Keratinocyte (primary cell): Measurements from ENCODE around the gene TIMP2. TPM values are rescaled to one million over a fixed set of nuclear protein-coding genes. Genes with fewer than 3 reads are reported as not detected.

Experiments
- DNase-seq: peaks from one replicate; pipeline ENCODE4 v3.0.0-alpha.2; 2011; ENCODE audit warnings: low read depth, missing footprints, low spot score
- FAIRE-seq: peaks from 2 replicates; lab custom pipeline; 2011; peaks lifted over from hg19 to GRCh38; lab: Jason Lieb, UNC
- H2AFZ ChIP-seq: 2 replicates; pipeline ENCODE4 v1.6.0; 2012; ENCODE audit warnings: low read length, control low read depth, inconsistent platforms; ENCODE audit not compliant: control insufficient read depth
- H3K27ac ChIP-seq: 2 replicates; pipeline ENCODE4 v1.5.1; 2011; ENCODE audit warnings: low read length; ENCODE audit not compliant: control insufficient read depth, insufficient read depth
- H3K27me3 ChIP-seq: 3 replicates; pipeline ENCODE4 v1.6.0; 2011; ENCODE audit warnings: low read length; ENCODE audit not compliant: control insufficient read depth, insufficient read depth; ENCODE audit errors: extremely low read depth
- H3K36me3 ChIP-seq, 2 experiments: 2 replicates in 1 of 2; 3 replicates in 1 of 2; pipeline ENCODE4 v1.5.1; 2011; ENCODE audit warnings: low read length in 2 of 2, mild to moderate bottlenecking in 1 of 2; ENCODE audit not compliant: control insufficient read depth in 2 of 2, insufficient read depth in 2 of 2; ENCODE audit errors: extremely low read depth in 1 of 2
- H3K4me1 ChIP-seq: 3 replicates; pipeline ENCODE4 v1.5.1; 2011; ENCODE audit warnings: low read length; ENCODE audit not compliant: control insufficient read depth, insufficient read depth; ENCODE audit errors: extremely low read depth
- H3K4me2 ChIP-seq: 3 replicates; pipeline ENCODE4 v1.6.0; 2011; ENCODE audit warnings: low read depth, low read length; ENCODE audit not compliant: control insufficient read depth, insufficient read depth; ENCODE audit errors: extremely low read depth
- H3K4me3 ChIP-seq, 3 experiments: fragments of 200-600 bp in 1 of 3; sonication (generic) in 1 of 3; 2 replicates in 2 of 3; 3 replicates in 1 of 3; pipeline ENCODE4 v1.5.1; 2011 to 2016; ENCODE audit warnings: low read length in 3 of 3, mild to moderate bottlenecking in 3 of 3, control low read depth in 2 of 3, inconsistent platforms in 1 of 3, low read depth in 1 of 3, mixed read lengths in 1 of 3, mixed run types in 1 of 3, moderate library complexity in 1 of 3; ENCODE audit not compliant: control insufficient read depth in 2 of 3, insufficient read depth in 2 of 3; ENCODE audit errors: extremely low read depth in 1 of 3
- H3K79me2 ChIP-seq: 2 replicates; pipeline ENCODE4 v1.6.0; 2012; ENCODE audit warnings: low read length; ENCODE audit not compliant: control insufficient read depth, insufficient read depth
- H3K9ac ChIP-seq: 3 replicates; pipeline ENCODE4 v1.6.0; 2011; ENCODE audit warnings: low read length; ENCODE audit not compliant: control insufficient read depth, insufficient read depth; ENCODE audit errors: extremely low read depth
- H3K9me1 ChIP-seq: 3 replicates; pipeline ENCODE4 v1.6.0; 2011; ENCODE audit warnings: low read length; ENCODE audit not compliant: control insufficient read depth, insufficient read depth; ENCODE audit errors: extremely low read depth
- H3K9me3 ChIP-seq: 2 replicates; pipeline ENCODE4 v1.5.1; 2012; ENCODE audit warnings: low read depth, low read length; ENCODE audit not compliant: control insufficient read depth
- H4K20me1 ChIP-seq: 3 replicates; pipeline ENCODE4 v1.6.0; 2011; ENCODE audit warnings: low read length; ENCODE audit not compliant: control insufficient read depth, insufficient read depth; ENCODE audit errors: extremely low read depth
- EZH2 ChIP-seq: IDR thresholded peaks from one replicate; pipeline ENCODE4 v1.6.1; 2012; ENCODE audit warnings: inconsistent platforms, mild to moderate bottlenecking, low read length, moderate library complexity
- dilution Hi-C: fragments of 300-500 bp; cut with MboI; formaldehyde crosslinking; loops from one replicate; pipeline ENCODE4 v1.7.0; 2020; ENCODE audit warnings: low sequenced_read_pairs; ENCODE audit not compliant: extremely low pct_ligation_motif_present
- polyA plus RNA-seq, 5 experiments: library from polyadenylated mRNA; depleted of rRNA in 3 of 5; stranded (reverse) in 3 of 5; stranded (forward) in 1 of 5; unstranded in 1 of 5; fragments of >200 nt; gene quantifications; 1 replicate in 1 of 5; 2 replicates in 3 of 5; 3 replicates in 1 of 5; pipeline versions ENCODE4 v1.2.1 to v1.2.3, GENCODE V29; 2011 to 2012; ENCODE audit warnings: missing spikeins in 2 of 5, low read depth in 1 of 5, low replicate concordance in 1 of 5
- TF ChIP-seq, protein P1 (sequence below), 3 experiments: IDR thresholded peaks in 1 of 3; conservative IDR thresholded peaks in 1 of 3; optimal IDR thresholded peaks in 1 of 3; 2 replicates in 2 of 3; 3 replicates in 1 of 3; pipeline versions ENCODE3 to v1.5.1; 2011; ENCODE audit warnings: low read length in 3 of 3, mild to moderate bottlenecking in 3 of 3, moderate library complexity in 2 of 3, control low read depth in 1 of 3, inconsistent platforms in 1 of 3; ENCODE audit not compliant: insufficient read depth in 2 of 3; ENCODE audit errors: extremely low read depth in 1 of 3

Gene TIMP2
- polyA plus RNA-seq, 1 donor (not counting 4 experiments of a cell fraction or from before 2014, with no cell fraction given): 1.2 TPM

DNA sequence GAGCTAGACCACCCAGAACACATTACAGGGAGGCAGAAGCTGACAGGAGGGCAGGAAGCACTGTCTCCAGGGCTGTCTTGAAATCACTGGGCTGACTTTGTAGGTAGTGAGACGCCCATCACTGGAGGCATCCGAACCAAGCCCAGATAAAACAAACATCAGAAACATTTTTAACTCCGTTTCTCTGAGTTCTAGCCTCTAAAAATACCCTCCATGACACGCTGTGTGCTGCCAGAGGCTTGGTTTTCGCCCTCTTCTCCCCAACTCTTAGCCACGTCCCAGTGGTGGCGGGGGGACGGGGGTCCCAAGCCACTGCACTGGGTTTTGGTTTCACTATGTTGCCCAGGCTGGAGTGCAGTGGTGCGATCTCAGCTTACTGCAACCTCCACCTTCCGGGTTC lies 23.4 kb downstream of the TIMP2 start:
- H3K27me3 ChIP-seq: peaks cover 20% of the 10 kb centered on the region
- DNase-seq (no peak), FAIRE-seq (no peak)
- dilution Hi-C loops: no loop called here
- H4K20me1 ChIP-seq: no peaks in the 10 kb centered on the region
- H3K9me3 ChIP-seq: no peaks in the 10 kb centered on the region
- H2AFZ ChIP-seq: no peak overlapping the region
- H3K27ac ChIP-seq: no peak overlapping the region
- H3K36me3 ChIP-seq: no peaks in the 10 kb centered on the region
- H3K4me1 ChIP-seq: no peaks in the 10 kb centered on the region
- no peaks in the 10 kb centered on the region for H3K79me2 ChIP-seq
- H3K4me3 ChIP-seq: no peak overlapping the region
- no peak for TF ChIP-seq EZH2
- TF ChIP-seq, protein P1, sequence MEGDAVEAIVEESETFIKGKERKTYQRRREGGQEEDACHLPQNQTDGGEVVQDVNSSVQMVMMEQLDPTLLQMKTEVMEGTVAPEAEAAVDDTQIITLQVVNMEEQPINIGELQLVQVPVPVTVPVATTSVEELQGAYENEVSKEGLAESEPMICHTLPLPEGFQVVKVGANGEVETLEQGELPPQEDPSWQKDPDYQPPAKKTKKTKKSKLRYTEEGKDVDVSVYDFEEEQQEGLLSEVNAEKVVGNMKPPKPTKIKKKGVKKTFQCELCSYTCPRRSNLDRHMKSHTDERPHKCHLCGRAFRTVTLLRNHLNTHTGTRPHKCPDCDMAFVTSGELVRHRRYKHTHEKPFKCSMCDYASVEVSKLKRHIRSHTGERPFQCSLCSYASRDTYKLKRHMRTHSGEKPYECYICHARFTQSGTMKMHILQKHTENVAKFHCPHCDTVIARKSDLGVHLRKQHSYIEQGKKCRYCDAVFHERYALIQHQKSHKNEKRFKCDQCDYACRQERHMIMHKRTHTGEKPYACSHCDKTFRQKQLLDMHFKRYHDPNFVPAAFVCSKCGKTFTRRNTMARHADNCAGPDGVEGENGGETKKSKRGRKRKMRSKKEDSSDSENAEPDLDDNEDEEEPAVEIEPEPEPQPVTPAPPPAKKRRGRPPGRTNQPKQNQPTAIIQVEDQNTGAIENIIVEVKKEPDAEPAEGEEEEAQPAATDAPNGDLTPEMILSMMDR (optimal IDR thresholded peaks at IDR 0.05 in 1 of 3, IDR thresholded peaks at IDR 0.05 in 1 of 3, conservative IDR thresholded peaks at IDR 0.05 in 1 of 3; ENCODE audit: extremely low read depth in 1 of 3, insufficient read depth in 2 of 3, low read length in 3 of 3): no peak
- no peak overlapping the region for H3K4me2 ChIP-seq
- H3K9me1 ChIP-seq: no peaks in the 10 kb centered on the region
- H3K9ac ChIP-seq: no peak overlapping the region

DNA sequence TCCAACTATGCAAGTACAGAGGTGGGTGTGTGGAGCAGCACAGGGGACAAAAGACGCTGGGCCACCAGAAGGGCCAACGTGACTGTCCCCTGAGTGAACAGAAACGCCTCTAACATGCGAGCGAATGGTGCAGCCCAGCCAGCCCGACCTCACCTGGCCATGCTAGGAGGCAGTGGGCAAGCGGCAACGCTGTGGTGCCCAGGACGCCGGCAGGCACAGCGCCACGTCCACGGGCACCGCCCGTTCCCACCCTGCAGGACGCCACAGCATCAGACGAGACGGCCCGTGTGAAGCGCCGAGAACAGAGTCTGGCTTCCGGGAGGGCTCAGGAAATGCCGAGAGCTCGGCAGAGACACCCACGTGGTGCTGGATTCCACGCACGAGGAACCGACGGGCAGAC lies 24.4 kb downstream of the TIMP2 start:
- Histone ChIP-seq H3K4me1 (no peaks in the 10 kb centered on the region), H4K20me1 (no peaks in the 10 kb centered on the region), H3K9me1 (no peaks in the 10 kb centered on the region), H3K27ac (no peak overlapping the region), H3K27me3 (peaks cover 22% of the 10 kb centered on the region), H3K9me3 (no peaks in the 10 kb centered on the region), H2AFZ (no peak overlapping the region), H3K79me2 (no peaks in the 10 kb centered on the region), H3K4me3 (no peak overlapping the region), H3K4me2 (no peak overlapping the region), H3K9ac (no peak overlapping the region), H3K36me3 (no peaks in the 10 kb centered on the region)
- dilution Hi-C loops: no loop called here
- FAIRE-seq: no peak
- DNase-seq: no peak
- TF ChIP-seq EZH2: no peak
- TF ChIP-seq, protein P1 (optimal IDR thresholded peaks at IDR 0.05 in 1 of 3, IDR thresholded peaks at IDR 0.05 in 1 of 3, conservative IDR thresholded peaks at IDR 0.05 in 1 of 3; ENCODE audit: extremely low read depth in 1 of 3, insufficient read depth in 2 of 3, low read length in 3 of 3): no peak
